Placental epithelial cell (primary cell): ENCODE results near the gene SULT1C3. TPM values are rescaled to one million over a fixed set of nuclear protein-coding genes. Genes with fewer than 3 reads are reported as not detected.

ENCODE experiments used
- total RNA-seq: library from RNA; depleted of rRNA; stranded (reverse); fragments of >200 nt; gene quantifications from 2 replicates; pipeline ENCODE4 v1.2.3, GENCODE V29; 2012

SULT1C3 gene
- total RNA-seq: not detected in 2 replicates

DNA sequence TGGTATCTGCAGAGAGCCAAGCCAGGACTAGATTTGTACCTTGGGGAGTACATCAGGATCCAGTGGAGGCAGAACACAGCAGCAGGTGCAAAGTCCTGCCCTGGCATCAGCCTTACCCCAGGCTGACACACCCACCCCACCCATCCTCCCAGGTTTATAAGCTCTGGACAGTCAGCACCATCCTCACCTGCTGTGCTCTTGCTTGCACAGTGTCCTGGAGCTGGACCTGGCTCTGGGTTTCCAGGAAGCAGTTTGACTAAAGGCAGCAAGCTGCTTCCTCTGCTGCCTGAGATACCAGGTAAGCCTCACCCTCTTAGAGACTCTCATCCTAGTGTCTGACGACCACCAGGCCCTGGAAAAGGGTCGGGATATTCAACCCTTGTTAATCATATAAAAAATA is at the start of gene SULT1C3:
SULT1C3 (plus strand) TSS at position 183 of the 400 bp plus-strand sequence. CDS start 7,227 bp downstream, outside the sequence.

GRCh38 chr2:108288534-108289106 is 48.9 kb downstream of the SULT1C3 start, which contains the start of gene SULT1C2:
Gene SULT1C2 (plus strand): TSS chr2:108288895. CDS start chr2:108293668, 4,773 bp downstream.

Other genes with a start within 250 kb of the SULT1C3 start
- not detected in 2 replicates for gene SULT1C2, start 48.9 kb downstream of the SULT1C3 start, total RNA-seq
- not detected in 2 replicates for gene SULT1C4, start 138.0 kb downstream of the SULT1C3 start, total RNA-seq
- 27.3 and 36.9 TPM in 2 replicates for gene GCC2, start 209.2 kb downstream of the SULT1C3 start, total RNA-seq